Choroid plexus epithelial cell (primary cell): ENCODE results near the gene KISS1R.
A peak's percentile ranks its signal among the peaks of the same experiment; 100 is the strongest.

ENCODE experiments used
- DNase-seq: peaks from one replicate; pipeline ENCODE4 v3.0.0-alpha.2; 2010; ENCODE audit warnings: low read depth
- H3K4me3 ChIP-seq: 2 replicates; pipeline ENCODE4 v1.5.1; 2011; ENCODE audit warnings: low read depth, mild to moderate bottlenecking, control low read depth, low read length, moderate library complexity
- CTCF ChIP-seq: conservative IDR thresholded peaks from 2 replicates; pipeline ENCODE4 v1.5.1; 2011; ENCODE audit warnings: low read depth, mild to moderate bottlenecking, control low read depth, inconsistent platforms, low read length, moderate library complexity

KISS1R gene

GRCh38 chr19:884420-885211 lies 32.5 kb upstream of the KISS1R start:
- no peak overlapping the region for H3K4me3 ChIP-seq
- no peak for DNase-seq
- no peak for TF ChIP-seq CTCF

- no peak overlapping the region for H3K4me3 ChIP-seq
- TF ChIP-seq CTCF: no peak
- no peak for DNase-seq
These were observed 31.5 kb upstream of the KISS1R start for GRCh38 chr19:885536-886224.

- TF ChIP-seq CTCF: no peak
- H3K4me3 ChIP-seq: no peak overlapping the region
- DNase-seq: peak; percentile 65
These were observed 30.1 kb upstream of the KISS1R start for GRCh38 chr19:887072-887471.

- no peak for DNase-seq
- no peak overlapping the region for H3K4me3 ChIP-seq
- no peak for TF ChIP-seq CTCF
These were observed 29.5 kb upstream of the KISS1R start for GRCh38 chr19:887599-887998.

- TF ChIP-seq CTCF: no peak
- no peak overlapping the region for H3K4me3 ChIP-seq
- no peak for DNase-seq
These were observed 28.4 kb upstream of the KISS1R start for GRCh38 chr19:888581-889385.

GRCh38 chr19:889662-890295 lies 27.4 kb upstream of the KISS1R start:
- no peak overlapping the region for H3K4me3 ChIP-seq
- no peak for TF ChIP-seq CTCF
- DNase-seq: no peak
